NCI-H2107 treated with DMSO at 0.1 percent for 48 hours (cell line): ENCODE measurements around the gene SLC25A3.
"Not testable (repeated sequence)": the region's sequence is repeated elsewhere in the genome, so short reads cannot be mapped to it uniquely, and the experiment has no call there.

Experiments
- DNase-seq: peaks from one replicate; lab custom pipeline; 2025; ENCODE audit not compliant: unreplicated experiment; lab: John Stamatoyannopoulos, UW

The SLC25A3 gene

GRCh38 chr12:98594050-98594835 lies 757 bp downstream of the SLC25A3 start:
- no peak for DNase-seq

DNA sequence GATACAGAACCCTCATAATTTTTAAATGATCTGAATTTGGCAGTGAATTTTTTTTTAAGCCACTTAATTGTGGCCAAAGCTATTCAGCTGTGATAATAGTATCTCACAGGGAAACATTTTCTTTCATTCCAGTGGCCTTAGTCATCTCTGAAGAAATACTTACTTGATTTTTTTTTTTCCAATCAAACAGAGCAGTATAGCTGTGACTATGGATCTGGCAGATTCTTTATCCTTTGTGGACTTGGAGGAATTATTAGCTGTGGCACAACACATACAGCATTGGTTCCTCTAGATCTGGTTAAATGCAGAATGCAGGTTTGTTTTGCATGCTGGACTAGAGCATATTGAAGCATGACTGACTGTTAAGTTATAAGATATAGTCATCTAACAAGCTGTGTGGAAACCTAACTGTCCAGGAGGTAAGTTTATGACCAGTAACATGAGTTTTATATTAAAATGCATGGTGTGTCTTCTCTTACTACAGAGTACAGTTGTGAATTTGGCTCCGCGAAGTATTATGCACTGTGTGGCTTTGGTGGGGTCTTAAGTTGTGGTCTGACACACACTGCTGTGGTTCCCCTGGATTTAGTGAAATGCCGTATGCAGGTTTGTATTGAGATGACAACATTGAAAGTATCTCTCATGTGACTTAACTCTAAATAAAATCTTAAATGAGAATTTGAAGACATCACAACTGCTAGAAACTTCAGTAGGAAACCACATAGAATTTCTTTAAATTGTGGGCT lies 1.9 kb downstream of the SLC25A3 start:
- no peak for DNase-seq

- DNase-seq = not testable (repeated sequence)
Measured at GRCh38 chr12:98597313-98597712, 3.8 kb downstream of the SLC25A3 start.

DNA sequence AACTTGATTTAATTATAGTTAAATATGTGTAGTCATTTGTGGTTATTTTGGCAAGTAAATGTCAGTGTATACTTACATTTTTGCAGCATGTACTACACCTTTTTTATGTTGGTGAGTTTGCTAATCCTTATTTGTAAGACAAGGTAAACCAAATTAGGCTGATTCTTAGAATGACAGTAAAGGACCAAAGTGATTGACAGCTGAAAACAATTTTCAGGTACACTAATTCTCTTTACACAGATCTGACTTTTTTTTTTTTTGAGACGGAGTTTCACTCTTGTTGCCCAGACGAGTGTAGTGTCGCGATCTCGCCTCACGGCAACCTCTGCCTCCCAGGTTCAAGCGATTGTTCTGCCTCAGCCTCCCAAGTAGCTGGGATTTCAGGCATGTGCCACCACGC lies 8.4 kb downstream of the SLC25A3 start:
- DNase-seq = no peak

GRCh38 chr12:98606359-98606988 lies 13.0 kb downstream of the SLC25A3 start:
- DNase-seq = no peak

DNA sequence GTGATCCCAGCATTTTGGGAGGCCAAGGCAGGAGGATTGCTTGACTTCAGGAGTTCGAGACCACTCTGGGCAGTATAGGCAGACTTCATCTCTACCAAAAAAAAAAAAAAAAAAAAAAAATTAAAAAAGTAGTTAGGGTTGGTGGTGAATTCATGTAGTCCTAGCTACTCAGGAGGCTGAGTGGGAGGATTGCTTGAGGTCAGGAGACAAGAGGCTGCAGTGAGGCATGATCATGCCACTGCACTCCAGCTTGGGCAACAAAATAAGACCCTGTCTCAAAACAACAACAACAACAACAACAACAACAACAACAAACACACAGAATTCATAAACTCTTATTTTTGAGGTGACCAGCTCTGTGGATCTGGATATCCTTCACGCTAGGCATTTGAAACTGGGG lies 17.1 kb downstream of the SLC25A3 start:
- DNase-seq = no peak

GRCh38 chr12:98612696-98613334 lies 19.3 kb downstream of the SLC25A3 start:
- no peak for DNase-seq

- DNase-seq = no peak
Measured at GRCh38 chr12:98618952-98619351, 25.5 kb downstream of the SLC25A3 start.

DNA sequence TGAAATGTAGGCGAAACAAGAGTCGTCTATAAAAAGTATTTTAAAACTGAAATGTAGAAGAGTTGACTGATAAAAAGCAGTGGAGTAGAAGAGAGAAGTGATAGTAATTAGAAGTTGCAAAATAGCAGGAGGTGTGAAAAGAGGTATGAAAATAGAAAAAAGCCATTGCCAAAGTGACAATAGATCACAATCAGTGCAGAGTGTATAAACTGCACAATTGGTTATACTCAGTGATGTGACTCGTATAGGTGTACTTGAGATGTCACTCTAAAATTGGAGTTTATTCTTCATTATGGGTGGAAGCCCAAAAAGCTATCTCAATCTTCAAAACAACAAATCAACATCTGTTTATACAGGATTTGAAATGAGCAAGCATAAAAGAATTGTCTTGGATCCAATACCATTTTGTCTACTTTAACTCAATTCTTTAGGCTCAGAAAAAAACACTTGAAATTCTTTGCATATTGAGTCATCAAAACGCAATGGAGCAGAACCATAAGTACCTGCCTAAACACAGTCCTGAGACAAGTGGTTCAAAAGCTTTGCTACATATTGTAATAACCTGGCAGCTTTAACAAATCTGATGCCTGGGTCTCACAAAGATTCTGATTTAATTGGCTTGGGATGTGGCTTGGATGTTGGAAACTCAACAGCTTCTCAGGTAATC lies 42.3 kb downstream of the SLC25A3 start:
- DNase-seq = peak; percentile 76

GRCh38 chr12:98637068-98637467 lies 43.6 kb downstream of the SLC25A3 start:
- no peak for DNase-seq

DNA sequence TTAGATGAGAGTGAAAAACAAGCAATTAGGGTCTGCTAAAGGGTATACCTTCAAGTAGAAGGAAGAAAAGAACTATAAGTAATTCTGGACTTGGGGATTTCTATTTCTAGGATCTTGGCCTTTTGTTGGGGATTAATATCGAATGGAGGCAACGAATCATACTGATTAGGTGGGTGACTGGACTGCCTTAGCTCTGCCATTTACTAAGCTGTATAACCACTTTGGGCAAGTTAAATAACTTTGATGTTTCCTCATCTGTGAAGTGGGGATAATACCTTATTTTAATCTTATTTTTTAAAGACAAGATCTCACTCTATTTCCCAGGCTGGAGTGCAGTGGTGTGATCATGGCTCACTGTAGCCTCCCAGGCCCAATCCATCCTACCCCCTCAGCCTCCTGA lies 44.5 kb downstream of the SLC25A3 start:
- no peak for DNase-seq

DNA sequence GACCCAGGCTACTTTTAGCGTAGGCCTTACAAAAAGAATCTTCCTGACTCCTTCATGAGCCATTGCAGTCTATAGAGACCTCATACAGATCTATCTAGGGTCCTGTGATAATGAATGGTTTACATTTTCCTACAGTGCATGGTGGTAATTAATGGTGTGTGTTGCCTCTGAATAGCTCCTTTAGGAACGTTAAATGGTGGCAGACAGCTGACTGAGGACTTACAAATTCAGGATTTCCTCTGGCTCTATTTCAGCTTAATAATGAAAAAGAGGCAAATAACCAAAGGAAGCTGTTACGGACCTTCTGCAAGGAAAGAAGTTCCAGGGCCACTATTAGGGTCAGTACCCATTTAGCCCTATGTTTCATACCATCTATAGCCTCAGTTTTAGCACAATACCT lies 46.0 kb downstream of the SLC25A3 start:
- no peak for DNase-seq

DNA sequence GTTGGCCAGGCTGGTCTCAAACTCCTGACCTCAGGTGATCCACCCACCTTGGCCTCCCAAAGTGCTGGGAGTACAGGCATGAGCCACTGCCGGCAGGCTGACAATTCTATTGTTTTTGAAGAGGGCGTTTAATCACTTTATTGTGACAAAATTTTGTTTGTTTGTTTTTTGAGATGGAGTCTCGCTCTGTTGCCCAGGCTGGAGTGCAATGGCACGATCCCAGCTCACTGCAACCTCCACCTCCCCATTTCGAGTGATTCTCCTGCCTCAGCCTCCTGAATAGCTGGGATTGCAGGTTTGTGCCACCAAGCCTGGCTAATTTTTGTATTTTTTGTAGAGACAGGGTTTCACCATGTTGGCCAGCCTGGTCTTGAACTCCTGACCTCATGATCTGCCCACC lies 49.3 kb downstream of the SLC25A3 start:
- DNase-seq = not testable (repeated sequence)

GRCh38 chr12:98644433-98644711 lies 50.9 kb downstream of the SLC25A3 start:
- DNase-seq = no peak

GRCh38 chr12:98644712-98645571 lies 51.5 kb downstream of the SLC25A3 start, which contains the start of the genes APAF1 and IKBIP:
TSS of gene APAF1 (plus strand) at chr12:98645290. CDS start at chr12:98648360, 3,070 bp downstream.
TSS of gene IKBIP (minus strand) at chr12:98644788. CDS start at chr12:98644701, 87 bp downstream.
- peak; percentile 87 for DNase-seq

- DNase-seq = no peak
Measured at GRCh38 chr12:98645572-98646067, 52.1 kb downstream of the SLC25A3 start.

GRCh38 chr12:98646294-98647090 lies 53.0 kb downstream of the SLC25A3 start:
- DNase-seq = no peak

- DNase-seq = no peak
Measured at GRCh38 chr12:98651328-98651727, 57.8 kb downstream of the SLC25A3 start.
